Erythroblast (primary cell): ENCODE measurements around the gene FDX2.

ENCODE experiments used
- DNase-seq, 2 experiments: peaks; one replicate each; lab custom pipeline; 2025; lab: John Stamatoyannopoulos, UW
- GATA1 ChIP-seq: IDR thresholded peaks from 2 replicates; pipeline ENCODE4 v1.6.1; 2011; ENCODE audit warnings: low read depth, mild to moderate bottlenecking, control low read depth, low read length, moderate library complexity
- POLR2A ChIP-seq: IDR thresholded peaks from 2 replicates; pipeline ENCODE4 v1.6.1; 2011; ENCODE audit warnings: mild to moderate bottlenecking, low read length

The FDX2 gene

DNA sequence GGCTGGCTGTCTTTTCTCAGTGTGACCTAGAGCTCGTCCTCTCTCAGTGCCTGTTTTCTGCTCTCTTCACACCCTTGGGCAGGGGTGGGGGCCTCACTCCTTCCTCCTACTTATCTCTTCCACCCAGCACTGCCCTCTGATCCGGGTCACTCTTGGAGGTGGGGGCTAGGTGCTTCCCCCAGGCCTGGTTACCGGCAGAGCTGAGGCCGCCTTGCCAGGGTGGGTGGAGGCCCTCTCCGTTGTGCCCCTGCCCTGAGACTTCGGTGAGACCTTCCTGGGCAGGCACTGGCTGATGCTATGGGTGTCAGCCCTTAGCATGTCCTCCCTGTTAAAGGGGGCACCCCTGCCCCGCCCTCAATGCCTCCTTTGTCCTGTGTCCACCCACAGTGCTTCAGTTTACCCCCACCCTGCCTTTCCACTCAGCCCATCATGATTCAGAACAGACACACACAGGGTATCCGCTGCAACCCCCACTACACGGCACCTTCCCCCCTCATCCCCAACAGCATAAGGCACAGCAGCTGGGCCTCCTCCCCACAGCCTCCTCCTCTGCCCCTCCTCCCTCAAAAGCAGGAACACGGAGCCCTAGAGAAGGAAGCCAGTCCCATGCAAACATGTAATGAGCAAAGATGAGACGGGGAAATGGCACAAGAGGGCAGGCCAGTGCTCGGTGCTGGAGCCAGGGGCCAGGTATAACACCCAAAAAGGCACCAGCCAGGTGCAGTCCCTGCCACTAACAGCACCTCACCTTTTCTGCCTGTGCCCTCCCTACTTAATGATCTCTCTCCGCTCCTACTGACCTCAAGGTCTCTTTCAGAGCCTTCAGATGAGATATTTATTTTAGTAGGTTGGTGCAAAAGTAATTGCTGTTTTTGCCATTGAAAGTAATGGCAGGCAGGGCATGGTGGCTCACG, 16.0 kb downstream of the FDX2 start:
- no peak for TF ChIP-seq GATA1
- TF ChIP-seq POLR2A: peak; percentile 53
- peak; percentile 91 to 93 for DNase-seq

DNA sequence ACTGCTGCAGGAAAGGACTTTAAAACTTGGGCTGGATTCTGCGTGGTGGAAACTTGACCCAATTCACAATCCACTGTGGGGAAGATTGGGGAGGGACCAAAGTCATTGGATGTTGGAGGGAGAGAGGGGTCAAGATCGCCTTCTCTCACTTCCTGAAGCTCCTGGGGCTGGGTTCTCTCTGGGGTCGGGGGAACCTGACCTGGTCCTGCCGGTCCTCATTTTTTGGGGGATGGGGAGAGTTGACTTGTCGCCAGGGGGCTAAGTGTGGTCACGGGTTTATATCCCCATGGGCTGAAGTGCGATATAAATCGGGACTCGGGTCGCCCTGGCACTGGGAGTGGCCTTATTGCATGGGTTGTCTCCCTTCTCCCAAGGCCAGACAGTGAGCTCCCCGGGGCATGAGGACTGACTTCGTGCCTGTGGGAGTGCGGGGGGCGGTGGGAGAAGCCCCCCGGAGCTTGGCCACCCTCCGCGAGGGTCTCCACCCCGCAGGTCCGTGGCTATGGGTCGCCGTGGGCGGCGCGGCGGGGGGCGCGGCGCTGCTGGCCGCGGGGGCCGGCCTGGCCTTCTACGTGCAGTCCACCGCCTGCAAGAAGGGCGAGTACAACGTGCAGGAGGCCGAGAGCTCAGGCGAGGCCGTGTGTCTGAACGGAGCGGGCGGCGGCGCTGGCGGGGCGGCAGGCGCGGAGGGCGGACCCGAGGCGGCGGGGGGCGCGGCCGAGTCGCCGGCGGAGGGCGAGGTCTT, 19.8 kb downstream of the FDX2 start:
- TF ChIP-seq POLR2A: no peak
- no peak for TF ChIP-seq GATA1
- DNase-seq: peak; percentile 66 to 73

DNA sequence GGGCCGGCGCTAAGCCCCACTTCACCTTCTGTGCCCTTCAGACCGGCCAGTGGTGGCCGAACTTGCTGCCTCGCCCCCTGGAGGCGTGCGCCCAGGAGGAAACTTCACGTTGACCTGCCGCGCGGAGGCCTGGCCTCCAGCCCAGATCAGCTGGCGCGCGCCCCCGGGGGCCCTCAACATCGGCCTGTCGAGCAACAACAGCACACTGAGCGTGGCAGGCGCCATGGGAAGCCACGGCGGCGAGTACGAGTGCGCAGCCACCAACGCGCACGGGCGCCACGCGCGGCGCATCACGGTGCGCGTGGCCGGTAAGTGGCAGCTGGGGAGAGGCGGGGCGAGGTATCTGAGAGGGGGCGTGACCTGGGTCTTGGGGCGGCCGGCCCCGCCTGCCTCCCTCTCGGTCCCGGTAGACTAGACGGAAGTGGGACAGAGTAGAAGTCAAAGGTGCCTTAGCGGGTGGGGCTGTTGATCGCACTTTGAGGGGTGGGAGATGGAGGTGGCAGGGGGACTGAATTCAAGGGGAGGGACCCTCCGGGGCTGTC, 20.4 kb downstream of the FDX2 start:
- peak; percentile 76 for DNase-seq
- TF ChIP-seq GATA1: no peak
- TF ChIP-seq POLR2A: peak; percentile 29

- TF ChIP-seq POLR2A (no peak), GATA1 (no peak)
- DNase-seq: no peak
These were observed 21.5 kb downstream of the FDX2 start for GRCh38 chr19:10294368-10294697.

GRCh38 chr19:10293637-10294367, 22.0 kb downstream of the FDX2 start:
- no peak for DNase-seq
- TF ChIP-seq POLR2A: no peak
- no peak for TF ChIP-seq GATA1

DNA sequence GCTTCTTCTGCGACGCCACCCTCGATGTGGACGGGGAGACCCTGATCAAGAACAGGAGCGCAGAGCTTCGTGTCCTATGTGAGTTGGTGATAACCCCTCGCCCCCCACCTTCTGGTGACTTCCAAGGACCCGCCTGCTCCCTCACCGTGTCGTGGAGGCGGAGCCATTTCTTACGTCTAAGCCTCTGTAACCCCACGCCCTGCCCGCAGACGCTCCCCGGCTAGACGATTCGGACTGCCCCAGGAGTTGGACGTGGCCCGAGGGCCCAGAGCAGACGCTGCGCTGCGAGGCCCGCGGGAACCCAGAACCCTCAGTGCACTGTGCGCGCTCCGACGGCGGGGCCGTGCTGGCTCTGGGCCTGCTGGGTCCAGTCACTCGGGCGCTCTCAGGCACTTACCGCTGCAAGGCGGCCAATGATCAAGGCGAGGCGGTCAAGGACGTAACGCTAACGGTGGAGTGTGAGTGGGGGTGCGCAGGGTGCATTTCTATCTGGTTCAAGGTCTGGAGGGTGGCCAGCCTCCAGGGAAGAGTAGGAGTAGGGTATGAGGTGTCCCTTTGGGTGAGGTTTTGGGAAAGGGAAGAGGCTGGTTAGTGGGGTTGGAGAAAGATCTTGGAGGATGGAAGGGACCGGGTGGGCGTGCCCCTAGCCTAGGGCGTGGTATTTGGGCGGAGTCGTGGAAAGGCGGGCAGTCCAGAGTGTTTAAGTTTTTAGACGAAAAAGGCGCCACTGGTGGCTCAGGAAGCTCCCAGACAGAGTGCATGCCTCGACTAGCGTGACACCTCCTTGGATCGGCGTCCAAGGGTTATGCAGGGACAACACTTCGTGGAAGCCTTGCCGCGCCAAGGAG, 22.8 kb downstream of the FDX2 start:
- DNase-seq: peak; percentile 87
- TF ChIP-seq POLR2A (no peak), GATA1 (no peak)

DNA sequence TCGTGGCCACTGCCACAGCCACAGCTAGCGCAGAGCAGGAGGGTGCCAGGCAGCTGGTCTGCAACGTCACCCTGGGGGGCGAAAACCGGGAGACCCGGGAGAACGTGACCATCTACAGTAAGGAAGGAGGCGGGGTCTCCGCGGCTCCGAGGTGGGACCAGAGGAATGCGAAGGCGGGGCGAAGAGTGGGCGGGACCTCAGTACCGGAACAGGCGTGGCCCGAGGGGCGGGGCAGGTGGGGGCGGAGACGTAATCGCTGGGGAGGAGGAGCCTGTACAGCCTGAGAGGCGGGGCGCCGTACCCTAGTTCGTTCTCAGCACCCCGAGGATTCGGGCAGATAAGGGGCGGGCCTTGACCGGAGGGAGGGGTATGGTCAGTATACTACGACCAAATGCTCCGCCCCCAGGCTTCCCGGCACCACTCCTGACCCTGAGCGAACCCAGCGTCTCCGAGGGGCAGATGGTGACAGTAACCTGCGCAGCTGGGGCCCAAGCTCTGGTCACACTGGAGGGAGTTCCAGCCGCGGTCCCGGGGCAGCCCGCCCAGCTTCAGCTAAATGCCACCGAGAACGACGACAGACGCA, 23.5 kb downstream of the FDX2 start:
- TF ChIP-seq POLR2A (no peak), GATA1 (no peak)
- peak; percentile 94 to 97 for DNase-seq

- no peak for DNase-seq
- TF ChIP-seq GATA1 (no peak), POLR2A (no peak)
These were observed 24.1 kb downstream of the FDX2 start for GRCh38 chr19:10291554-10292205.

DNA sequence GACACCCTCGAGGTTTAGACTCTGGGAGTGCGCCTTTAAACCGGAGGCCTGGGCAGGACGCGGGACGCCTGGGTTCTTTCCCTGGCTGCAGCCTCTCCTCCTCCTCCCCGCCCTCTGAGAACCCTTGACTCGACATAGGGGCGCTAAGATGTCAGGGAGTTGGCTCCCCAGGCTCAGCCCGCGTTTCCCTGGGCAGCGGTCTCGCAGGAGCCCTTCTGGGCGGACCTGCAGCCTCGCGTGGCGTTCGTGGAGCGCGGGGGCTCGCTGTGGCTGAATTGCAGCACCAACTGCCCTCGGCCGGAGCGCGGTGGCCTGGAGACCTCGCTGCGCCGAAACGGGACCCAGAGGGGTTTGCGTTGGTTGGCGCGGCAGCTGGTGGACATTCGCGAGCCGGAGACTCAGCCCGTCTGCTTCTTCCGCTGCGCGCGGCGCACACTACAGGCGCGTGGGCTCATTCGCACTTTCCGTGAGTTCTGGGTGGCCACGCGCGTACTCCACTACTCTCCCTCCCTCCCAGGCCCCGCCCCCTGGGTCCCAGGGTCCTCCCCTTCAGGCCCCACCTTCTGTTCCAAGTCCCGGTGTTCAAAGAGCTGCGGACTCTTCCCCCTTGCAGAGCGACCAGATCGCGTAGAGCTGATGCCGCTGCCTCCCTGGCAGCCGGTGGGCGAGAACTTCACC, 24.8 kb downstream of the FDX2 start:
- peak; percentile 84 to 90 for DNase-seq
- TF ChIP-seq POLR2A (peak; percentile 73), GATA1 (no peak)

- TF ChIP-seq GATA1 (no peak), POLR2A (no peak)
- DNase-seq: peak in 1 of 2 experiments; percentile 68
These were observed 25.4 kb downstream of the FDX2 start for GRCh38 chr19:10290357-10290875.

DNA sequence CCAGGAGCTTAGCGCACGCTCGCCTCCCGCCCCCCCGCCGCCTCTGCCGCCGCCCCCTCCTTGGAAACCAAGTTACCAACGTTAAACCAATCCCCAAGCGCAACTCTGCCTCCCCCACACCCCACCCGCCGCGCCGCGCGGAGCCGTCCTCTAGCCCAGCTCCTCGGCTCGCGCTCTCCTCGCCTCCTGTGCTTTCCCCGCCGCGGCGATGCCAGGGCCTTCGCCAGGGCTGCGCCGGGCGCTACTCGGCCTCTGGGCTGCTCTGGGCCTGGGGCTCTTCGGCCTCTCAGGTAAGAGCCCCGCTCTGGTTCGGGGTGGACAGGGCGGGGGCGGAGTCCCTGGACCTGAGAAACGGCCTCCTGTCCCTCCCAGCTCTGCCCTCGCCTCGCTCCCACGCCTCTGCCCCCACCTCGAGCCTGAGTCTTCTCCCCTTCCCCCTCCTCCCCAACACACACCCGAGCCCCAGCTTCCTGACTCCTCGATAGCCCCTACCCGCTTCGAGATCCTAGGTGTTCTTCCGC, 25.9 kb downstream of the FDX2 start, which contains the start of gene ICAM5:
Gene ICAM5 (plus strand): TSS at position 117 of the 521 bp plus-strand sequence. CDS start 92 bp downstream, at position 209.
- DNase-seq: peak; percentile 88 to 89
- TF ChIP-seq GATA1: no peak
- TF ChIP-seq POLR2A: no peak
